ENCODE measurements around the gene PDE11A.

Gene PDE11A

GRCh38 chr2:177618255-177619253 lies 454.0 kb downstream of the PDE11A start:
- peak; percentile 93 for DNase-seq

DNA sequence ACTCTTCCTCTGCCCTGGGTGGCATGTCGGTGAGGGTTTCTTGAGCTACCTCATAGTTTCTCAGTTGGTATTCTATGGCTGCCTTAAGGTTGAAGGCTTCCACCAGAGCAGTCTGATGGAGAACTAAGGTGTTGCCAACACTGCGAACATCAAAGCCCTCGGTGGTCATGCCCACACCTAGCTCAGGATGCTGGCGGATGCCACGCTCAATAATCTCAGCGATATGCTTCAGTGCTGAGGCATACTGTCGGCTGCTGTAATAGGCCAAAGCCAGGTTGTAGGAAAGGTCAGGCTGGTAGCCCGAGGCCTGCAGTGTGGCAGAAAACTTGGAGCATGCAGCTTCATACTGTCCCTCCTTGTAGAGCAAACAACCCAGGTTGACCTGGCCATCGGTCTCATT lies 454.7 kb downstream of the PDE11A start:
- no peak for DNase-seq

DNA sequence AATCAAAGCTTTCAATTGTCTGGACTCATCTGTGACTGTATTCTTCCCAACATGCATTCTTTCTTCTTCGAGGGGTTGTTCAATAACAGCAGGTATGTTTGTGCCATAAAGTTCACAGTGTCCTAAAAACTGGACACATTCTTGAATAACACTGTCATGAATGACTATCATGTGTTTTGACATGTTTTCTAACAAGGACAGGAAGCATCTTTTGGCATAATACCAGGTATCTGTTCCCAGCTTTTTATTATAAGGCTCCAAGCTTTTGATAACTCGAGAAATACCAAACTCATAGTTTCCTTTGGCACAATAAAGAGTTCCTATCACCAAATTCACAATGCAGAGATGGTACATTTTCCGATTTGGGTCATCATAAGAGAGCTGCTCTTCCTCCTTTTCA lies 455.8 kb downstream of the PDE11A start:
- DNase-seq = no peak

- DNase-seq = no peak
Observed at GRCh38 chr2:177616066-177616465, 456.5 kb downstream of the PDE11A start.

GRCh38 chr2:177612659-177613058 lies 459.9 kb downstream of the PDE11A start:
- DNase-seq = no peak

- DNase-seq = no peak
Observed at GRCh38 chr2:177611310-177611886, 461.2 kb downstream of the PDE11A start.

DNA sequence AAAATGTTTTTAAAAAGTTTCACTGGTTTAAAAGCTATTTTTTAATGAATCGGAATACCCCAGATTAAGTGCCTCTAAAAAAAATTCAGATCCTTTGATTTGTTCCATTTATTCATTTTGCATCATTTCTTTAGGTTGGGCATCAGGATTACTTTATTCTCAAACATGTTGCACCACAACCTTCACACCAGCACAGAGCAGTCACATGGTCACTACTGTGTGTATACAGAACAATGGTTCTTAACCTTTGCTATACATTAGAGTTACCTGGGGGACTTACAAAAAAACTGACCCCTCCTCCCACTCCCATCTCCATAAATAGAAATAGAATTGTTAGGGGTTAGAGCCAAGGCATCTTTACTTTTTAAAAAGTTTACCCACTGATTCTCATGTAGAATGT lies 461.8 kb downstream of the PDE11A start:
- DNase-seq = no peak

GRCh38 chr2:177606636-177607035 lies 465.9 kb downstream of the PDE11A start:
- DNase-seq = no peak

DNA sequence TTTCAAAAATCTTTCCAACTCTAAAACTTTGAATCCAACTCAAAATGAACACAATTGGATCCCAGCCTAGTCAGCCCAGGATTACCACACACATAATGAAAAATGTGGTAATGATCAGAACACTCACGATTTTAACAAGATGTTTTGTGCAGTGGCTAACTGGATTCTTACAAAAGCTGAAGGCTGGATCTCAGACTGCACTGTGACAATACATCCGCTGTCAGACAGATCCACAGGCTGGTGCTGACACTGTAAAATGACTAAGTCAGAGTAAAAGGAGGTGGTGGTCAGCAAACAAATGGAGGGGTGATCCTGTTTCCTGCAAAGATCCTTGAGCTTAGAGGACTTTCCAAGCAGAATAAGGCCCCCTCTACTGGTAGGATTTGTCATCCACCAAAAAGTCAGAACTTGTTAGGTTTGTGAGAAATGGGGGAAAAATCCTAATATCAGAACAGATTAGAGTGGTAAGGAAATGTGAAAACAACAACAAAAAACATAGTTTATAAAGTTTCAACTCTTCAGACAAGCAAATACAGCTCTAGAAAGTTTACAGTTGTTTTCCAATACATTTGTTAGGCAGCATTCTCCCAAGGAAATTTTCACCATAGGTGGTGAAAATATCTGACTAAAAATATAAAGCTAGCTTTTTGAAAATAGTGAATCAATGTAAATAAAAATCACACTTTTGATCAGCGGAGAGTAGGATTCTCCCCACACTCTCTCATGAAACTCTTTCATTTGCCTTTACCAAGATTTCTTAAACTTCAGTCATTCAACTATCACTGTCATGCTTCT lies 468.1 kb downstream of the PDE11A start:
- no peak for DNase-seq

DNA sequence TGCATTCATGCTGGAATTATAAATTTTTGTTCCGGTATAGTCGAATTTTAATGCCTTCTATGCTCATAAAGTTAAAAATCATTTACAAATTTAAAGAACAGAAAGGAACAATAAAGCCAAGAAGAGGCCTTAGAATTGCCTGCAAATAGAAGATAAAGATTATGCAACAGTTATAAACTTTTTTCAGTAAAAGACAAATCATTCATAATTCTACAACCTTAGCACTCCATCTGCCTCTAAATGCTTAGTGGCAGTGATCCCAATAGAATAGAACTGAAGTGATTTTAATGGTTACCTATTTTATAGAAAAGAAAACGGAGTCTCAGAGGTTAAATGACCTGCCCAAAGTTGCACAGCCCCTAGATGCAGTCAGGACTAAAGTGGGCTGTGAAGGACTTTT lies 468.8 kb downstream of the PDE11A start:
- no peak for DNase-seq

- DNase-seq = no peak
Observed at GRCh38 chr2:177603181-177603580, 469.4 kb downstream of the PDE11A start.

DNA sequence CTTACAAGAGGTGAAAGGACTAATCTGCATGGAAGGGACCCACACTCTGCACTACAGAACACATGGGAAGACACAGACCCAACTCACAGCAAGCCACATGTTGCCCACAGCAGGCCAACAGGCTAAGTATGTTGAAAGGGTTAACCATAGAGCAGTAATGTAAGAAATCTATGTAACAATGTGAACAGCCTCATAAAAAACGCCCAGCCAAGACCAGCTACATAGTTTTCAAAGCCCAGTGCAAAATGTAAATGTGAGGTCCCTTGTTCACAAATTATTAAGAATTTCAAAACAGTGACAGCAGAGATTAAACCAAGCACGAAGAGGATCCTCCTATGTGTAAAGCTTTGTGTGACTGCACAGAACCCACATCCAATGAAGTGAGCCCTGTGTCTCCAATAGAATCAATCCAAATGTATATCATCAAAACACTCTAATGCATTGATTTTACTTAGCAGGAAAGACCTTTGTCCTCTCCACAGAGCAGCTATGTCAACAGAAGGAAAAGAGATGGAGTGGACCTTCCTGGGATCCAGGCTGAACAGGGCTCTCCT lies 469.9 kb downstream of the PDE11A start:
- no peak for DNase-seq

DNA sequence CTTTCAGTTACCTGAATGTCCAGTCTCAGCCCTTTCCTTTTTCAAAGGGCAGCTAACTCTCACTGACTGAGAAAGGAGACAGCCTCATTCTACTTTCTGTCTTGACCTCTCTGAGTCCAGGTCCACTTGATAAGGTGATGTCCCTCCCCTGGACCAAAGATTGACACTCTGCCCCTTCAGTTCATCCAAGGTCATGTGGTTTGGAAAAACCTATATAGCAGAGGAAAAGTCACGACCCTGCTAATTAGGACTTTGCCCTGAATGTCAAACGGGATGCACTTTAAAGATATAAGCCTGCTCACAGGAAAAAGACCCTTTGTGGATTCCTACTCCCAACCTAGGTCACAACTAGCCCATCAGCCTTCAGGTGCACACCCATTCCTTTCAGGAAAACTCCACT lies 471.7 kb downstream of the PDE11A start:
- DNase-seq = no peak

DNA sequence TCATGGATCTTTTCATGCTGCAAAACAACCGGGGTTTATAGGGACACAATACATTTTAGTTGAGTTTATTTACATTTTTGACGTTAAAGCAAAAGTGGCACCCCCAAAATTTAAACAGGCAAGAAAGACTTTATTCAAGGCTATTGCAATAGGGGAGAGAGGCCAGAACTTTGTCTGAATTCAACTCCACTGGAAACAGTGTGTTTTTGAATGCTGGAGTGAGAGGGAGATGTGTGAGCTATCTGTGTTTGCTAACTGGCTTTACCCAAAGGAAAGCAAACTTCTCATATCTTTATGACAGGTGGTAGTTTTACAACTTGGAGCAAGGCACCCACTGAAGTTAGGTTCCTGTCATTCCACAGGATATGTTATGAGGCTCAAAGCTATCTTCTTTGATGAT lies 472.6 kb downstream of the PDE11A start:
- DNase-seq = no peak

DNA sequence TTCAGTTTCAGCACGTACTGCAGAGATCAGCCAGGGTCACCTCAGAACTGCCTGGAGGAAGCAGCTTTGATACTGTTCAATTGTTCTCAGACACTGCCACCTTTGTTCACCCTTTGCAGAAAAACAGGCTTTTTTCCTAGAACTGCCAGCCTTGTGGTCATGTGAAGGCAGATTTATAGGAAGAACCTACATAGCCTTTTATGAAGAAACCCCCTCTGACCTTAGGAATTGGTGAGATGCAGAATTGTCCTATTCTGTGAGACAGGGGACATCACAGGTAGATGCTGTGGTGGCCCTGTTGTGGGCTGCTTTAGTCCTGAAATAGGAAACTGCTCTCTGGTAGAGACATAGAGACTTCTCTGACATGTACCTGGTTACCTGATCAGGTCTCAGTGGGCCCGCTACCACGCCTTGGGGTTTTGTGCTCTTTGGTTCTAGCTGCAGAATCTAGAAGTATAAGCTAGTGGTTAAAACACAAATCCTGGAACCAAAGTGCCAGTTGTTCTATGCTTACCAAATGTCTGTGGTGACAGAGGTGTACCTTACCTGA lies 473.4 kb downstream of the PDE11A start:
- DNase-seq = no peak

DNA sequence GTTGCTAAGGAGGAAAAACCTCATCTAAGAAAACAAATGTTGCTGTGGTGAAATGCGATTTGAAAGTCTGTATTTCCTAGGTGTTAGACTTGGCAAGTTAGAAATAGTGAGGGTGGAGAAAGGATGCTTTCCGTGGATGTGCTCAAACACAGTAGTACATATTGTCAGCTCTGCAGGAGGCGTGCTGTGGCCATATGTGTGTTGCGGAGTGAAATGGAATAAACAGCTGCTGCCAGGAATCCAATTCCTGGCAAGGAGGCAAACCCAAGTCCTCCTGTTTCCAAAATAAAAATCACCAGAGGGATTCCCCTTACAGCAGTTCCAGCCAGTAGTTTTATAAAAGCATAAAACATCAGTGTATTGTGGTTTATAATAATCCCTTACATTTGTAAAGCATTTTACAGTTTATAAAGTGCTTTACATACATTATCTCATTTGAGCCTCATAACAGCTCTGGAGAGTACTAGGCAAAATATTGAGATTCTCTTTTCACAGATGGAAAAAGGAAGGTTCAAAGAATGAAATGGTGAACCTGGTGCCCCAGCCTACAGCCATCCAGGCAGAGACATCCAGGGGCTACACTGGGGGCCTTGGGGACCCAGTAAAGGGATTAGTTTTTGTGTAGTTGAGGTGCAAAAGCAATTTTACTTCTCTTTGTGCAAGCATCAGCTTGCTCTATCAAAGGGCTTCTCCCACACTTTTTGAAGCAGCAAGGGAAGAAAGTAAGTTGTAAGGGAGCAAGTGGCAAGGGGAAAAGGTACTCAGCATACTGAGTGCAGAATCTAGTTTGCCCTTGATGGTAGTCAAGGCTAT lies 474.0 kb downstream of the PDE11A start:
- no peak for DNase-seq

- no peak for DNase-seq
Observed at GRCh38 chr2:177597759-177598158, 474.8 kb downstream of the PDE11A start.

DNA sequence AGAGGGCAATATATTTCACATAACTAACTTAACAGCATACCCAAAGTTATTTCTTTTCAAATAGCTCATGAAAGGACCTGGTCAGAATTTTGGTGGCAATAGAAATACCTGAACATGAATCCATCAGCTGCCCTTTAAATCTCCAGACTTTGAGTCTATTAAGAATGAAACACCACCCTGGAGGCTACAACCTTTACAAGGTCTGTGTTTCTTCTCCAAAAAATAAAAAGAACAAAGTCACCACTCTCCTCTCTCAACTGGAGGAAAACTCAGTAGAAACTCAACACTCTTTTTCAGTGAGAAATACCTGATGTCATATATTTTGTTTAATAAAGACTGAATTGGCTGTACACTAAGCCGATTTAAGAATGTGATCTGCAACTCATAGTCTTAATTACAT lies 475.7 kb downstream of the PDE11A start:
- DNase-seq = no peak

DNA sequence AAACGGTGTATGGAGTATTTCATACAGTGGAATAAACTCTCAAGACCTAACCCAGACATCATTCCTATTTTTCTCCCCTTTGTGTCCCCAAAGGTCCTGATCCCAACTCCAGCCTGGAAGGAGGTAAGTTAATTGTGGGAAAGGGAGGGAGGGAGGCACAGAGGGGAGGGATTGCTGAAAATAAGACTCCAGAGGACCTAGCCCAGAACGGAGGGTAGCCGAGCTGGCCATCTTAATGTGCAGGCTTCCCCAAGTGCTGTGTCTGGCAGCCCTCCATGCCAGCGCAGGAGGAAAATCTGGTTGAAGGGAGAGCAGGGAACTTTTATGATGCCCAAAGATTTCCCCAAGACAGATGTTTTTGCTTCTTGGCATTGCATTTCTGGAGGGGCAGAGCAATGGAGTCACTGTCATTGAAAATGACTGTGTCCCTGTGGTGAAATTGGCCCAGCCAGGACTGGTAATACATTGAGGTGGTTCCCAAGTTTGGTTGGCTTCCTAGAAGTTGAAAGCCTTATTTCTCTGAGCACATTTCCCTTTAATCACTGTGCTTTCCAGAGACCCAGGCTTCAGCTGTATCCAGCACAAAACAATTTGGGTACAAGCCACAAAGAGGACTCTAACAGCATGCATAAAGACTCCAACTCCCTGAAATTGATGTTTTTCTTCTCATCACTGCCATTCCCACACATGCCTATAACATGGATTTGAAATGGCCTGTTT lies 477.3 kb downstream of the PDE11A start:
- DNase-seq = no peak

GRCh38 chr2:177593402-177593801 lies 479.2 kb downstream of the PDE11A start:
- DNase-seq = no peak

DNA sequence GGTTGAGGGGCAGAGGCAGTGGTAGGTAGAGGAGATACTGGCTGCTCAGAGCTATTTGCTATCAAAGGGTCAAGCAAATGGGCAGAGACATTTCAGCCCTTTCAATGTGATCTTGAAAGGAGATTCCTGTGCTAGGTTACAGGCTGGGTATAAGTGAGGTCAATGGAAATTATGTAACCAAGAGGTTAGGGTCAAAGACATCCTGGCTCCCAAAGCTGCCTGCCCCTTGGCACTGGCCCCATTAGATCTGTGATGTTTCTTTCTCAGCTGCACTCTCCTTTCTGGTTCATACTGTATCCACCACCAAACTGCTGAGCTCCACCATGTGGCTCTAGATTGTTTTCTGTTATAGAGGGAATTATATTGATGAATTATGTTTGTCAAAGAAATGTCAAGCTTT lies 479.6 kb downstream of the PDE11A start:
- no peak for DNase-seq

Measured in activated CD4-positive, alpha-beta T cell treated with anti-CD3 and anti-CD28 coated beads for 48 hours (primary cell).